PC-9 (cell line): ENCODE results near the gene PFDN6.

Source experiments
- CTCF ChIP-seq: fragments of 200-600 bp; sonication (generic); conservative IDR thresholded peaks from 2 replicates; pipeline ENCODE4 v1.6.1; 2017; ENCODE audit warnings: mixed run types, antibody characterized with exemption, mild to moderate bottlenecking, moderate library complexity
- EZH2 ChIP-seq: fragments of 200-600 bp; sonication (generic); IDR thresholded peaks from 2 replicates; pipeline ENCODE4 v1.8.0; 2017; ENCODE audit warnings: antibody characterized with exemption, low read depth

DNA sequence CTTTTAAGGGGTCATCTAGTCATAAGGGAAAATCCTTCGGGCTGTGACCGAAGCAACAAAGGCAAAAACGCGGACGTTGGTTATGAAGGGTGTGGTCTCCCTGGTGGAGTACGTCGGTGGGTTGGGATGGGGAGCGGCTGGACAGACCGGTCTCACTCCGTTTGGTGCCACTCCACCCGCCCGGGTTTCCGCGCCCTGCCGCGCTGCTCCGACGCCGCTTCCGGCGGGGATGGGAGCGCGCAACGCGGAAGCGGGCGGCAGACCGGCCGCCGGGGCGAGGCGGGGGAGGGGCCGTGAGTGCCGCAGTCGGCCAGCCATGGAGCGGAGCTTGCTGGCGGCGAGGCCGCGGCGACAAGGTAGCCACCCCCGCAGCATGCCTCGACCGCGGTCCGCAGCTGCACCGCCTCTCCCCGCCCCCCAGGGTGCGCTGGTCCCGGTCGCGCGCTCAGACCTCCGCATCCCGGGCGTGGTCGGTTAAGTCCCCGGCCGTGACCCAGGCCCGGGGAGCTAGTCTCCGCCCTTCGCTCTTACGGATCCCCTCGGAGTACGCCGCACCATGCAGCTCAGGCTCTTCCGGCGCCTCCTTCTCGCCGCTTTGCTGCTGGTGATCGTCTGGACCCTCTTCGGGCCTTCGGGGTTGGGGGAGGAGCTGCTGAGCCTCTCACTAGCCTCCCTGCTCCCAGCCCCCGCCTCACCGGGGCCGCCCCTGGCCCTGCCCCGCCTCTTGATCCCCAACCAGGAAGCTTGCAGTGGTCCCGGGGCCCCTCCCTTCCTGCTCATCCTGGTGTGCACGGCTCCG, 12.3 kb upstream of the PFDN6 start, which contains the start of gene B3GALT4:
- peak; percentile 63 for TF ChIP-seq CTCF
- TF ChIP-seq EZH2: no peak
